ENCODE data around the gene ZPR1.

DNA sequence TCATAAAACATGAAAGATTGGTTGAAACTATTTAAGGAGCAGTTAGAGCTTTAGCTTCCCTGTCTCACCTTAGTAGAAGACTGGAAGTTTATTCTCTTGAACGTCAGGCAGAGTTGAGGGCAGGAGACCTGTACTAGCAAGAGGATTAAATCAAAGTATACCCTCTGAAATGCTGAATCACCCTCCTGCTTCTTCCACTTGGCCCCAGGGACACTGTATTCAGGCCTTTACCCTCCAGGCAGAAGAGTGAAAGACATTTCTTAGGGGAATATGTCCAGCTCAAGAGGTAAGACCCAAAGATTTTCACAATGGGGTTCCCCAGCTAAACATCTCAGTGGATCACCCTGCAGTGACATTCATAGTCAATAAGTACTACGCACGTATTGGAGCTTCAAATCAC, 23.4 kb upstream of the ZPR1 start:
- TF ChIP-seq EZH2 (IDR thresholded peaks at IDR 0.05) (no peak), POLR2AphosphoS5 (IDR thresholded peaks at IDR 0.05; ENCODE audit: borderline replicate concordance, low read depth, low read length) (no peak), FOXP2 (optimal IDR thresholded peaks at IDR 0.05; ENCODE audit: control extremely low read depth, extremely low read length, insufficient read depth) (no peak)

All from SK-N-MC (cell line).